ENCODE results near the gene ATP6V1B1. TPM values are rescaled to one million over a fixed set of nuclear protein-coding genes. Genes with fewer than 3 reads are reported as not detected.

The ATP6V1B1 gene
- total RNA-seq, 2 donors from 2014 or later = 1.4 to 4.4 TPM

DNA sequence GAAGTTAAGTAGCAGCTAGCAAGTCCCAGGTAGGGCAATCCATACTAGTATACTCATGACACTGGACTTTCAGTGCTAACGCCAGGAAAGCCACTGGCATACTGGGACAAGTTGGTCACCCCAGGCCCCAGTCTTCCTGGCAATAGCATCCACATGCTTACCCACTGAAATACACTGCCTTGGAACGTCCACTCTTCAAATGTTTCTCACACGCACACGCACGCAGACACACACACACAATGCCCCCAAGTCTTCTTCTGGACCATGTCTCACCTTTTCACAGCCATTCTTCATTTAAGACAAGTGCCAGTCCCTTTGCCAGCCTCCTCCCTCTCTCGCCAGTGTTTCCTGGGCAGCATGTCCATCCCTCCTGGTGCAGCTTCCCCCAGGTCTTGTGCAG lies 67.7 kb downstream of the ATP6V1B1 start:
- TF ChIP-seq, protein P1, sequence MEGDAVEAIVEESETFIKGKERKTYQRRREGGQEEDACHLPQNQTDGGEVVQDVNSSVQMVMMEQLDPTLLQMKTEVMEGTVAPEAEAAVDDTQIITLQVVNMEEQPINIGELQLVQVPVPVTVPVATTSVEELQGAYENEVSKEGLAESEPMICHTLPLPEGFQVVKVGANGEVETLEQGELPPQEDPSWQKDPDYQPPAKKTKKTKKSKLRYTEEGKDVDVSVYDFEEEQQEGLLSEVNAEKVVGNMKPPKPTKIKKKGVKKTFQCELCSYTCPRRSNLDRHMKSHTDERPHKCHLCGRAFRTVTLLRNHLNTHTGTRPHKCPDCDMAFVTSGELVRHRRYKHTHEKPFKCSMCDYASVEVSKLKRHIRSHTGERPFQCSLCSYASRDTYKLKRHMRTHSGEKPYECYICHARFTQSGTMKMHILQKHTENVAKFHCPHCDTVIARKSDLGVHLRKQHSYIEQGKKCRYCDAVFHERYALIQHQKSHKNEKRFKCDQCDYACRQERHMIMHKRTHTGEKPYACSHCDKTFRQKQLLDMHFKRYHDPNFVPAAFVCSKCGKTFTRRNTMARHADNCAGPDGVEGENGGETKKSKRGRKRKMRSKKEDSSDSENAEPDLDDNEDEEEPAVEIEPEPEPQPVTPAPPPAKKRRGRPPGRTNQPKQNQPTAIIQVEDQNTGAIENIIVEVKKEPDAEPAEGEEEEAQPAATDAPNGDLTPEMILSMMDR (IDR thresholded peaks at IDR 0.05) = no peak
- no peak for ATAC-seq (ENCODE audit: insufficient number of reproducible peaks, low FRiP score, low read depth)
- no peak for DNase-seq (ENCODE audit: low spot score)
- H3K27ac ChIP-seq = no peak overlapping the region
- H3K4me3 ChIP-seq = no peak overlapping the region
- H3K9me3 ChIP-seq = no peaks in the 10 kb centered on the region
- H3K36me3 ChIP-seq = no peaks in the 10 kb centered on the region
- no peaks in the 10 kb centered on the region for H3K27me3 ChIP-seq (replicated peaks; ENCODE audit: insufficient read depth)
- H3K4me1 ChIP-seq (ENCODE audit: control insufficient read depth in 1 of 2, low read depth in 2 of 2) = peaks cover 0 to 7% of the 10 kb centered on the region in 2 donors

DNA sequence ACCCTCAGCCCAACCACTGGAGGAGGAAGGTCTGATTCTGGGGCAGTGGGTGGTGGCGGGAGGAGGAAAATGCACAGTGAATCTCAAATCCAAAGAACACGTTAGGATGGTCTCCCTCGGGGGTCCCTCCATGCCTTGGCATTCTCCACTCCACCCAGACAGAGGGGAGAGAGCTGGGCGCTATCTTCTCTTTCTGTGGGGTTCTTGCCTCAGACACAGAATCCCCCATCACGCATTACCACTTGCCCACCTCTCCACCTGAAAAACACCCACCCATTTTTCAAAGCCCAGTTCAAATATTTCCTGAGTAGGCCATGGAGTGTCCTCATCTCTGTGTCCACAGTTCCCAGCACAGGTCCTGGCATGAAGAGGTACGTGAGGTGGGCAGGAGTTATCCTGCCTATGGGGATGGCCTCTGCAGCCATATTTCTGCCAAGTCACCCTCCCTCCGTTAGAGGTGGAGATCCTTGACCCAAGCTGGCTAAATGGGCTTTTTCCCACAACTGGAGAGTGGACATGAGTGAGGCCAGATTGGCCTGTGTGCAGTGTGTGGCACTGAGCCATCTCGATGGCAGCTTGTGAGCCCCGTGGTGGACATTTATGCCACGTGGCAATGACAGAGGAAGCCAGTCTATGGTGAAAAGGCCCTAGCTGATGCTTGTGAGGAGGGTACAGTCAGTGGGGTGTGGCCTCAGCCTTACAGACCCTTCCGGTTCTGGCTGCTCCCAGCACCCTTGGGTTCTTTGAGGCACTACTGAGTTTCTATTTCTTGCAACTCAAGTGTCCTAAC lies 68.5 kb downstream of the ATP6V1B1 start:
- H3K4me1 ChIP-seq (ENCODE audit: control insufficient read depth in 1 of 2, low read depth in 2 of 2) = peaks cover 0 to 7% of the 10 kb centered on the region in 2 donors
- no peaks in the 10 kb centered on the region for H3K27me3 ChIP-seq (replicated peaks; ENCODE audit: insufficient read depth)
- H3K36me3 ChIP-seq = no peaks in the 10 kb centered on the region
- DNase-seq (ENCODE audit: low spot score) = no peak
- TF ChIP-seq, protein P1 (IDR thresholded peaks at IDR 0.05) = no peak
- no peak overlapping the region for H3K4me3 ChIP-seq
- no peak for ATAC-seq (ENCODE audit: insufficient number of reproducible peaks, low FRiP score, low read depth)
- H3K9me3 ChIP-seq = no peaks in the 10 kb centered on the region
- H3K27ac ChIP-seq = no peak overlapping the region

DNA sequence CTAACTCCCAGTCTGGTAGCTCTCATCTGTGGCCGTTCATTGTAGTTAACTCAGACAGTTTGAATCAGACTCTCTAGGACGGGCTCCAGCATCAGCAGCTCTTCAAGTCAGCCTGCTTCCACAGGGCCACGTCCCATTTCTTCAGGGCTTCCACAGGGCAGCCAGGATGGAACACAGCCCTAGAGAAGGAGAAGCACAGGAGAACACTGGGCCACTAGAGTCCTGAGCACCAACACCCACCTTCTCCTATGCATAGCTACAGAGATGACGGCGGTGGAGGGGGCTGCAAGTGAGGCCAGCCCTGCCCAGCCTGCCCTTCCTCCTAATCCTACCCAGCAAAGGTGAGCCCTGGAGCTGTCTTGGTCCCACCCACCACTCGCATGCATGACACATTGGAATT lies 69.2 kb downstream of the ATP6V1B1 start:
- H3K4me3 ChIP-seq = no peak overlapping the region
- no peak for ATAC-seq (ENCODE audit: insufficient number of reproducible peaks, low FRiP score, low read depth)
- H3K4me1 ChIP-seq (ENCODE audit: control insufficient read depth in 1 of 2, low read depth in 2 of 2) = peaks cover 0 to 7% of the 10 kb centered on the region in 2 donors
- TF ChIP-seq, protein P1 (IDR thresholded peaks at IDR 0.05) = no peak
- DNase-seq (ENCODE audit: low spot score) = no peak
- no peak overlapping the region for H3K27ac ChIP-seq
- H3K36me3 ChIP-seq = no peaks in the 10 kb centered on the region
- no peaks in the 10 kb centered on the region for H3K27me3 ChIP-seq (replicated peaks; ENCODE audit: insufficient read depth)
- no peaks in the 10 kb centered on the region for H3K9me3 ChIP-seq

DNA sequence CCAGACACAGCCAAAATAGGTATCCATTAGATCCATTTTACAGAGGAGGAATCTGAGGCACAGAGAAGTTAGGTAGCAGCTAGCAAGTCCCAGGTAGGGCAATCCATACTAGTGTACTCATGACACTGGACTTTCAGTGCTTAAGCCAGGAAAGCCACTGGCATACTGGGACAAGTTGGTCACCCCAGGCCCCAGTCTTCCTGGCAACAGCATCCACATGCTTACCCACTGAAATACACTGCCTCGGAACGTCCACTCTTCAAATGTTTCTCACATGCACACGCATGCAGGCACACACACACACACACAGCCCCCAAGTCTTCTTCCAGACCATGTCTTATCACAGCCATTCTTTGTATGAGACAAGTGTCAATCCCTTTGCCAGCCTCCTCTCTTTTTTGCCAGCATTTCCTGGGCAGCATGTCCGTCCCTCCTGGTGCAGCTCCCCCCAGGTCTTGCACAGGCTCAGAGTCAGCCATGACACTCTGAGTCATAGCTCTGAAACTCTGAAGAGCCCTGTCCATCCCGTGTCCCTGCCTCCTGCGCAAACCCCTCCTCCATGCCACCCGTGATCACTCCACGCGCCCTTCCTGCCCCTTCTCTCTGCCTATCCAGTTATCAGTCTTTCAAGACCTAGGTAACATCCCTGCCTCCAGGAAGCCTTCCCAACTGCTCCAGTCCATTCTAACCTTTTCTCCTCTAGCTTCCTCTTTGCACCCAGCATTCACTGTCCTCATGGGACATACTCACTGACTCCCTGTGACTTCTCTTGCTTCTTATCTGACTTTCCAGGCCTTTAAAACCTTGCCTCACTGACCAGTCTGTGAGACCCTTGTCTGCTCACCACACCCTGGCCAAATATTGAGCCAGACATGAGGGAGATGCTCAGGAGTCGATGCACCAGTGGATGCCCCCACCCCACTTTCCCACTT lies 69.8 kb downstream of the ATP6V1B1 start:
- no peak for ATAC-seq (ENCODE audit: insufficient number of reproducible peaks, low FRiP score, low read depth)
- Histone ChIP-seq H3K4me3 (no peak overlapping the region), H3K27ac (no peak overlapping the region), H3K9me3 (no peaks in the 10 kb centered on the region), H3K36me3 (no peaks in the 10 kb centered on the region), H3K27me3 (replicated peaks; ENCODE audit: insufficient read depth) (no peaks in the 10 kb centered on the region), H3K4me1 (ENCODE audit: control insufficient read depth in 1 of 2, low read depth in 2 of 2) (peaks cover 0 to 7% of the 10 kb centered on the region in 2 donors)
- DNase-seq (ENCODE audit: low spot score) = no peak
- TF ChIP-seq, protein P1 (IDR thresholded peaks at IDR 0.05) = no peak

DNA sequence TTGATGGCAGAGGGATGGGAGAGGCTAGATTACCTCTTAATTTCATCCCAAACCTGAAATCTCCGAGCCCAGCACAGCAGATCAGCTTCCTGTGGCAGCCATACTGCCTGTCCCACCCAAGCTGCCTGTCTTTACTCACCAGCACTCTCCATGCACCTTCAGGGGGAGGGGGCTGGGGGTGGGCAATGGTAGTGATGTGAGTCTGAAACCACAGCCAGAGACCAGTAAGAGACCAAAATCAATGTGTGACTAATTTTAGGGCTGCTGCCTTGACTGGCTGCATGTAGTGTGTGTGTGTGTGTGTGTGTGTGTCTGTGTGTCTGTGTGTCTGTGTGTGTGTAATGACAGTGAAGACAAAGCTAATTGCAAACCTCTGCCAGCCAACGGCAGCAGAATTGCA lies 70.6 kb downstream of the ATP6V1B1 start:
- no peak overlapping the region for H3K4me3 ChIP-seq
- no peak for ATAC-seq (ENCODE audit: insufficient number of reproducible peaks, low FRiP score, low read depth)
- TF ChIP-seq, protein P1 (IDR thresholded peaks at IDR 0.05) = no peak
- no peaks in the 10 kb centered on the region for H3K36me3 ChIP-seq
- DNase-seq (ENCODE audit: low spot score) = no peak
- no peaks in the 10 kb centered on the region for H3K9me3 ChIP-seq
- no peak overlapping the region for H3K27ac ChIP-seq
- no peaks in the 10 kb centered on the region for H3K27me3 ChIP-seq (replicated peaks; ENCODE audit: insufficient read depth)
- peaks cover 0 to under 1% of the 10 kb centered on the region in 2 donors for H3K4me1 ChIP-seq (ENCODE audit: control insufficient read depth in 1 of 2, low read depth in 2 of 2)
